Measurements from ENCODE around the gene MRO.
"Not testable (repeated sequence)": the region's sequence is repeated elsewhere in the genome, so short reads cannot be mapped to it uniquely, and the experiment has no call there.

Gene MRO

DNA sequence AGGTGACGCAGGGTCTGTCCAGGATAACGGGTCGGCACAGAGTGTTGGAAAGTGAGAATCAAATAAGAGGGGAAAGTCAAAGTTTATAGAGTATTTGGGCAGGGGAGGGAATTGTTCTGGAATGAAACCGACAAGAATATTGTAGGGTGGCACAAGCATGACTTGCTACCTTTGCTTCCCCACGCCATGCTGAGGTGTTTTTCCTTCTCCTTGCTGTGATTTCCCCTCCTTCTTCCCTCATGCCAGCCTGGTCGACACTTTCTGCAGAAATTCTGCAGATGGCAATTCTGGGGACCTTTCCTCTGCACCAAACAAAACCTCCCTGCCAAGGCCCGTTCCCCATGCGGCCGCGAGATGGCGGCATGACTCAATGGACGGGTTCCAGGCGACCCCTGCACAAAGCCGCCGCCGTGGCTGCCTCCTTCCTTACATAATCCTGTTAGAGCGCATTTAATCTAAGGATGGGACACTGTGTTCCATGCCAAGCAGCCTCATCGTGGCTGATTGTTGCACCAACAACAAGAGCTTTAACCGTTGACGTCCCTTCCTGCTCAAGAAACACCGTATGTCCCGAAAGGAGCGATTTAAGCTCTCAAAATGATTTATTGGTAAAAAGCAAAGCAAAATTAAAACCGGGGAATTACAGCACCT, at the start of gene MRO:
Gene MRO, minus strand, starts transcription at position 289 of the 651 bp plus-strand sequence. CDS start 10,616 bp downstream, outside the sequence.
- peaks cover 3% of the 10 kb centered on the region; the same call in 1 of the 2 replicates for H3K4me1 ChIP-seq (ENCODE audit: control insufficient read depth, insufficient read depth, low read length)
- no peak within 1 kb of the TSS for H3K27ac ChIP-seq (ENCODE audit: low read length)
- H3K27me3 ChIP-seq (ENCODE audit: control insufficient read depth, insufficient read depth, low read length) = no peaks in the 10 kb centered on the region
- no CpG with 5 or more reads among the region's 24 CpGs for WGBS (ENCODE audit: insufficient coverage, insufficient read length)
- H3K4me3 ChIP-seq (ENCODE audit: low read length) = peak within 1 kb of the TSS; percentile 18; the same call in 1 of the 2 replicates
- H3K9me3 ChIP-seq (ENCODE audit: control insufficient read depth, insufficient read depth, low read length) = no peaks in the 10 kb centered on the region
- no peaks in the 10 kb centered on the region for H3K36me3 ChIP-seq (ENCODE audit: control insufficient read depth, insufficient read depth, low read length)
- peak; percentile 52 for DNase-seq (ENCODE audit: low read depth, low spot score)

DNA sequence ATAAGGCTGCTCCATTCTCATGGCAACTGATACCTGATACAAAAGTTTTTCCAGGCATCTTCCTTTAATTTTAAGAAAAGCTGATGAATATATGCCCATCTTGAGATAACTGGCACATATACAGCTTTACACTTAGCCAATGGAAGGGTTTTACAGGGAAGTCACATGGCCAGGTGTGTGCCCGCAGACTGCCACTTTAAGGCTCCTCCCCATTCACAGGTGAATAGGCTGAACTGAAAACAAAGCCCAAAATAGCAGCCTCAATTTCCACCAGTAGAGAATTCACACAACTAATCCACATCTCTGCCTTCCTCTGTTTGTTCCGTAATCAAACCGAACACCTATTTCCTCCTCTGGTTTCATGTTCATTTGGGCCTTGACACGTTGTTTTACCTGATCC, 49.3 kb upstream of the MRO start:
- H3K27ac ChIP-seq (ENCODE audit: low read length) = no peak overlapping the region
- no peaks in the 10 kb centered on the region for H3K27me3 ChIP-seq (ENCODE audit: control insufficient read depth, insufficient read depth, low read length)
- no CpG with 5 or more reads among the region's 4 CpGs for WGBS (ENCODE audit: insufficient coverage, insufficient read length)
- no peak for DNase-seq (ENCODE audit: low read depth, low spot score)
- no peaks in the 10 kb centered on the region for H3K9me3 ChIP-seq (ENCODE audit: control insufficient read depth, insufficient read depth, low read length)
- no peaks in the 10 kb centered on the region for H3K36me3 ChIP-seq (ENCODE audit: control insufficient read depth, insufficient read depth, low read length)
- H3K4me3 ChIP-seq (ENCODE audit: low read length) = no peak overlapping the region
- no peaks in the 10 kb centered on the region for H3K4me1 ChIP-seq (ENCODE audit: control insufficient read depth, insufficient read depth, low read length)

DNA sequence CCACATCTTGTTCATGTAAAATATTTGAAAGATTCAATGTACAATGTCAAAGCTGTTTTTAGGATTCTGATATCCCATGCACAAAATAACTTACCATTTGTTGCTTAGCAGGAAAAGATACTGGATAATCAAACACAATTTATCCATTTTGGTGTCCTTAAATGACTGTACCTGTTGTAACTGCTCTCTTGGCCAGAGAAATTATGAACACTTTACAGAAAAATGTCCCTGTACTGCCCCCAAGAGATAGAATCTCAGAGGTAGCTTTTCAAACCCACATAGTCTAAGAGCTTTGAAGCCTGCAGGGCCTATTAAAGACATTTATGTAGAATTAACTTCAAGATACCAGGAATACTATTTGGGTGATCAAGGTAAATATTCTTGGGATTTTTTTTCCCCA, 46.9 kb upstream of the MRO start:
- Histone ChIP-seq H3K36me3 (ENCODE audit: control insufficient read depth, insufficient read depth, low read length) (no peaks in the 10 kb centered on the region), H3K4me3 (ENCODE audit: low read length) (no peak overlapping the region), H3K4me1 (ENCODE audit: control insufficient read depth, insufficient read depth, low read length) (no peaks in the 10 kb centered on the region), H3K9me3 (ENCODE audit: control insufficient read depth, insufficient read depth, low read length) (no peaks in the 10 kb centered on the region), H3K27ac (ENCODE audit: low read length) (no peak overlapping the region), H3K27me3 (ENCODE audit: control insufficient read depth, insufficient read depth, low read length) (no peaks in the 10 kb centered on the region)
- no peak for DNase-seq (ENCODE audit: low read depth, low spot score)

DNA sequence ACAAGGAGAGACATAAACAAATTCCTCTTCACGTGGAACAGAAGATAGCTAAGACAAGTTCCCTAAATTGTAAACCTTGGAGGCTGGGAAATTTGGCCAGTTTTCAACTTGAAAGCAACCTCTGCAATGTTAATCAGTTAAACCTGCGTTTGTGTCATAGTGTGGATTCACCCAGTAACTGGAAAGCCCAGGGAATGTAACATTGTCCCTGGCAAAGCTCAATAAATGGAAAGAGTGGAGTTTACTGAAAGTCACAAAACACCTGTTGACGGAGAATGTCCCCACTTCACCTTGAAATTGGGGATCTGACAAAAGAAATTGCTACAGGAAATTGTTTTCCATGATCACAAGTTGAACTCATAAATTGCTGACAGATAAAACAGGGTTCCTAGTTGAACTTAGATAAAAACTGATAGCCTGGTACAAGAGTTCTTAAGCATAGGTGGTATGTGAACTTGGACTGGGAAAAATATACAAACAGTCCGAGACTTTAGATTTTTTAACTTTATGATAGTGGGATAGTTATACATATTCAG, 44.1 kb upstream of the MRO start:
- no CpG with 5 or more reads among the region's 4 CpGs for WGBS (ENCODE audit: insufficient coverage, insufficient read length)
- no peak overlapping the region for H3K27ac ChIP-seq (ENCODE audit: low read length)
- H3K36me3 ChIP-seq (ENCODE audit: control insufficient read depth, insufficient read depth, low read length) = no peaks in the 10 kb centered on the region
- no peak for DNase-seq (ENCODE audit: low read depth, low spot score)
- H3K9me3 ChIP-seq (ENCODE audit: control insufficient read depth, insufficient read depth, low read length) = no peaks in the 10 kb centered on the region
- no peak overlapping the region for H3K4me3 ChIP-seq (ENCODE audit: low read length)
- H3K27me3 ChIP-seq (ENCODE audit: control insufficient read depth, insufficient read depth, low read length) = no peaks in the 10 kb centered on the region
- H3K4me1 ChIP-seq (ENCODE audit: control insufficient read depth, insufficient read depth, low read length) = no peaks in the 10 kb centered on the region

DNA sequence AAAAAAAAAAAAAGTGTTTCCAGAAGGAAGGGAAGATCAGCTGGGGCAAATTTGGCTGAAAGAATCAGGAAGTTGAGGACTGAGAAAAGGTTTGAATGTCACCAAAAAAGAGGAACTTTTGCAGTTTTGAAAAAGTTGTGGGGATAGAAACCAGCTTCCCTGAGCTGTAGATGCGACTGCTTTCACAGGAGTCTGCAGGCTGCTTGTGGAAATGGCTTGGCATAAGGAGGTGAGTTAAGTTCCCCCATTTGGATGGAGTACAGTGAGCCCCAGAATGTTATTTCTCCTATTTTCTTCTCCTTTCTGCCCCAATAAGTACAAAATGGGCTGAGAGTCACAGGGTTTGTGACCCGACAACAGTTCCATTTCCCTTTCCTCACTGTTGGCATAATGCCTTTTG, 42.6 kb upstream of the MRO start:
- no peak for DNase-seq (ENCODE audit: low read depth, low spot score)
- H3K9me3 ChIP-seq (ENCODE audit: control insufficient read depth, insufficient read depth, low read length) = no peaks in the 10 kb centered on the region
- H3K4me3 ChIP-seq (ENCODE audit: low read length) = no peak overlapping the region

DNA sequence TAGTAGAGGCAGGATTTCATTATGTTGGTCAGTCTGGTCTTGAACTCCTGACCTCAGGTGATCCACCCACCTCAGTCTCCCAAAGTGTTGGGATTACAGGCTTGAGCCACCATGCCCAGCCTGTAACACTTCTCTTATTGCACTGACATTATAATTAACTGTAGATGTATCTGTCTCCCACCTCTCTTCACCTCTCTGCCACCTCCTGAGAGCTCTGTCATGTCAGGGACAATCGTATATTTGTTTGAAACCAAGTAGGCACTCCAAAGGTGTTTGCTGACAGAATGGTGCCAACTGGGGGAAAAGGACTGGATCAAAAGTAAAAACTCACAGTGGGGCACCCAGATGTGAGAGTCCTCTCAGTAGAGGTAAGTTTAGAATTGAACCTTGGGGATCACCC, 41.8 kb upstream of the MRO start:
- DNase-seq (ENCODE audit: low read depth, low spot score) = no peak
- Histone ChIP-seq H3K27me3 (ENCODE audit: control insufficient read depth, insufficient read depth, low read length) (no peaks in the 10 kb centered on the region), H3K4me3 (ENCODE audit: low read length) (no peak overlapping the region), H3K27ac (ENCODE audit: low read length) (no peak overlapping the region), H3K36me3 (ENCODE audit: control insufficient read depth, insufficient read depth, low read length) (no peaks in the 10 kb centered on the region), H3K9me3 (ENCODE audit: control insufficient read depth, insufficient read depth, low read length) (no peaks in the 10 kb centered on the region), H3K4me1 (ENCODE audit: control insufficient read depth, insufficient read depth, low read length) (no peaks in the 10 kb centered on the region)
- WGBS (ENCODE audit: insufficient coverage, insufficient read length) = no CpG with 5 or more reads among the region's 1 CpG

More for the DNA sequence above, 42.6 kb upstream of the MRO start:
- Histone ChIP-seq H3K27ac (ENCODE audit: low read length) (no peak overlapping the region), H3K27me3 (ENCODE audit: control insufficient read depth, insufficient read depth, low read length) (no peaks in the 10 kb centered on the region), H3K4me1 (ENCODE audit: control insufficient read depth, insufficient read depth, low read length) (no peaks in the 10 kb centered on the region), H3K36me3 (ENCODE audit: control insufficient read depth, insufficient read depth, low read length) (no peaks in the 10 kb centered on the region)
- no CpG with 5 or more reads among the region's 2 CpGs for WGBS (ENCODE audit: insufficient coverage, insufficient read length)

DNA sequence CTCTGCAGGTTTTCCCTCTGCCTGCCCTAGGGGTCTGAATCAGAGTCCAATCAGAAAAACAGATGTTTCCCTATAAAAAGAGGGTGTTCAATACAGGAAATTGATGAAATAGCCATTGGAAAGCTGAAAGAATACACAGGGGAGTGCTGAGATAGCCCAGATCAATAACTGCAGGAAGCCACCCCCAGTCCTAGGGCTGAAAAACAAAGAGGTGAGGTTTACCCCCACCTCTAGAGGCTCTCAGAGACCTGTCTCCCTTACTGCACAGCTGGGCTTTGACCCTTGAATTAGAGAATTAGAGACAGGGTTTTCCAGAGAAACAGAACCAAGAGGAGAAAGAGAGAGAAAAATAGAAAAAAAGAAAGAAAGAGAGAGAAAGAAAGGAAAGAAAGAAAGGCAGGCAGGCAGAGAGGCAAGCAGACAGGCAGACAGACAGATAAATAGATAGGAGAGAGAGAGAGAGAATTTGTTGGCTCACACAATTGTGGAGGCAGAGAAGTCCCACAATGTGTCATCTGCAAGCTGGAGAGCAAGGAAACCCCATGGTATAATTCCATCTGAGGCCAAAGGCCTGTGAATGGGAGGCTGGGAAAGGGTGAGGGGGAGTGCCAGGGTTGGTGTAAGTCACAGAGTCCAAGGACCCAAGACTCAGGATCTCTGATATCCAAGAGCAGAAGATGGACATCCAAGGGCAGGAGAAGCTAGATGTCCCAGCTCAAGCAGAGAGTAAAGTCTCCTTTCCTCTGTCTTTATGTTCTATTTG, 40.2 kb upstream of the MRO start:
- DNase-seq (ENCODE audit: low read depth, low spot score) = no peak
- H3K27ac ChIP-seq (ENCODE audit: low read length) = no peak overlapping the region
- H3K4me3 ChIP-seq (ENCODE audit: low read length) = no peak overlapping the region

DNA sequence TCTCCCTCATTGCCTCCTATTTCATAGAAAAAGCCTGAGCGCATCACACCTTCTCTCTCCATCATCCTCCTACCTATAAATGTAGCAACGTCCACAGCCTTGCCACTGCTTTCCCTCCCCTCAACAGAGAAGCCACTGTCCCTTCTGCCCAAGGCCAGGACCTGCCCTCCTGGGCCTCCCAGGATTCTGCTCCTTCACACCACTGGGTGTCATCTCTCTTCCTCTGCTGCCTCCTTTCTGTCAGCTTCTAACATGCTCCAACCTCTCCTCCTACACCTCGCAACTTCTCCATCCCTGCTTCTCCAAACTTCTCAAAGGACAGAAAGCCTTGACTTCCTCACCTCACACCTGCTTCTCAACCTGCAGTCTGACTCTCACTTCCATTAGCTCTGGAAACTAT, 37.9 kb upstream of the MRO start:
- DNase-seq (ENCODE audit: low read depth, low spot score) = no peak
- no peaks in the 10 kb centered on the region; the same call in 1 of the 2 replicates for H3K4me1 ChIP-seq (ENCODE audit: control insufficient read depth, insufficient read depth, low read length)
- H3K36me3 ChIP-seq (ENCODE audit: control insufficient read depth, insufficient read depth, low read length) = no peaks in the 10 kb centered on the region
- no peak overlapping the region for H3K4me3 ChIP-seq (ENCODE audit: low read length)
- H3K27ac ChIP-seq (ENCODE audit: low read length) = no peak overlapping the region
- WGBS (ENCODE audit: insufficient coverage, insufficient read length) = no CpG with 5 or more reads among the region's 3 CpGs
- no peaks in the 10 kb centered on the region for H3K27me3 ChIP-seq (ENCODE audit: control insufficient read depth, insufficient read depth, low read length)
- no peaks in the 10 kb centered on the region for H3K9me3 ChIP-seq (ENCODE audit: control insufficient read depth, insufficient read depth, low read length)

More for the DNA sequence above, 40.2 kb upstream of the MRO start:
- Histone ChIP-seq H3K9me3 (ENCODE audit: control insufficient read depth, insufficient read depth, low read length) (no peaks in the 10 kb centered on the region), H3K4me1 (ENCODE audit: control insufficient read depth, insufficient read depth, low read length) (no peaks in the 10 kb centered on the region), H3K27me3 (ENCODE audit: control insufficient read depth, insufficient read depth, low read length) (no peaks in the 10 kb centered on the region), H3K36me3 (ENCODE audit: control insufficient read depth, insufficient read depth, low read length) (no peaks in the 10 kb centered on the region)

DNA sequence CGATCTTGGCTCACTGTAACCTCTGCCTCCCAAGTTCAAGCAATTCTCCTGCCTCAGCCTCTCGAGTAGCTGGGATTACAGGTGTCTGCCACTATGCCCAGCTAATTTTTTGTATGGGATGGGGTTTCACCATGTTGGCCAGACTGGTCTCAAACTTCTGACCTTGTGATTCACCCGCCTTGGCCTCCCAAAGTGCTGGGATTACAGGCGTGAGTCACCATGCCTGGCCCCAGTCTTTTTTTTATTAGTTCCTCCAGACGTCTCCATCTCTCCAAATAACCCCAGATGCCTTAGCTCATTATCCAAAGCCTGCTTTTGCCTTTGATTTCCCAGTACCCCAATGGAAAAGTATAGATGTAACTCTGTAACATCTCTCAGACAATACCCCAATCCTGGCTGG, 37.4 kb upstream of the MRO start:
- not testable (repeated sequence) for H3K9me3 ChIP-seq (ENCODE audit: control insufficient read depth, insufficient read depth, low read length); H3K36me3 ChIP-seq (ENCODE audit: control insufficient read depth, insufficient read depth, low read length); H3K27ac ChIP-seq (ENCODE audit: low read length); H3K4me1 ChIP-seq (ENCODE audit: control insufficient read depth, insufficient read depth, low read length); H3K4me3 ChIP-seq (ENCODE audit: low read length); DNase-seq (ENCODE audit: low read depth, low spot score); H3K27me3 ChIP-seq (ENCODE audit: control insufficient read depth, insufficient read depth, low read length)
- no CpG with 5 or more reads among the region's 5 CpGs for WGBS (ENCODE audit: insufficient coverage, insufficient read length)

DNA sequence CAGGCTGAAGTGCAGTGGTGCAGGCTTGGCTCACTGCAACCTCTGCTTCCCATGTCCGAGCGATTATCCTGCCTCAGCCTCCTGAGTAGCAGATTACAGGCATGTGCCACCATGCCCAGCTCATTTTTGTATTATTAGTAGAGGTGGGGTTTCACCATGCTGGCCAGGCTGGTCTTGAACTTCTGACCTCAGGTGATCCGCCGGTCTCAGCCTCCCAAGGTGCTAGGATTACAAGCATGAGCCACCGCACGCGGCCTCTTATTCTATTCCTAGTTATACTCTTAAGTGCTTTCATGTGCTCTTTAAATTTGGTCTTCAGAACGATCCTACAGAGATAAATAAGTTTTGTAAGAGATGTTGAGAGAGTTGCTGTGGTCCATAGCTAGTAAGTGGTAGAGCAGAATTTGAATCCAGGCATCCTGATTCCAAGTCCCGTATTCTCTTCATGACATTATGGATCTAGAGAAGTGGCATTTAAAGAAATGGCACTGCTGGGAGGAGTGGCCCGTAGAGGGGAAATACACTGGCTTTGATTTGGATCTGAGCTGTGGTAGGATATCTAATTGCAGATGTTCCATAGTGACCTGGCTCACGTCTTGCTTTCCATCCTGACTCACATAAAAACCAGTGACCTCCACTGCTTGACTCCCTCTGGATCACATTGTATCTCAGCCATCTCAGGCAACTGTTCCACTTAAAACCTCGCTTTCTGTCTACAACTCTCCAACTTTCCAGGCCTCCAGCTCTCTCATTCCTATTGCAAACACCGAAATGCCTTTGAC, 36.4 kb upstream of the MRO start:
- no peak for DNase-seq (ENCODE audit: low read depth, low spot score)
- Histone ChIP-seq H3K4me1 (ENCODE audit: control insufficient read depth, insufficient read depth, low read length) (no peaks in the 10 kb centered on the region; the same call in 1 of the 2 replicates), H3K4me3 (ENCODE audit: low read length) (no peak overlapping the region), H3K27ac (ENCODE audit: low read length) (no peak overlapping the region), H3K9me3 (ENCODE audit: control insufficient read depth, insufficient read depth, low read length) (no peaks in the 10 kb centered on the region), H3K36me3 (ENCODE audit: control insufficient read depth, insufficient read depth, low read length) (no peaks in the 10 kb centered on the region), H3K27me3 (ENCODE audit: control insufficient read depth, insufficient read depth, low read length) (no peaks in the 10 kb centered on the region)
- WGBS (ENCODE audit: insufficient coverage, insufficient read length) = no CpG with 5 or more reads among the region's 13 CpGs

All from iPS DF 6.9 (cell line).